Memory B cell (primary cell): ENCODE data around the gene LIN7A.

ENCODE experiments used
- ATAC-seq: fragments of 150-1000 bp; cut with Tn5 transposase; 2 replicates; pipeline ENCODE4 v1.10.0; 2021; ENCODE audit warnings: low read depth, mild to moderate bottlenecking, moderate library complexity
- DNase-seq, 2 donors: peaks; one replicate each; pipeline ENCODE4 v3.0.0; 2022; ENCODE audit warnings: low spot score in 2 of 2
- H3K27ac Mint-ChIP-seq: one replicate; pipeline ENCODE4 v1.8.0; 2022; ENCODE audit warnings: mild to moderate bottlenecking, moderate library complexity, mixed read lengths
- H3K27me3 Mint-ChIP-seq: one replicate; pipeline ENCODE4 v1.8.0; 2022; ENCODE audit warnings: mixed read lengths
- H3K36me3 Mint-ChIP-seq: one replicate; pipeline ENCODE4 v1.8.0; 2022; ENCODE audit warnings: mild to moderate bottlenecking, mixed read lengths
- H3K4me1 Mint-ChIP-seq: one replicate; pipeline ENCODE4 v1.8.0; 2022; ENCODE audit warnings: mixed read lengths
- H3K4me3 Mint-ChIP-seq: one replicate; pipeline ENCODE4 v1.8.0; 2022; ENCODE audit warnings: mild to moderate bottlenecking, moderate library complexity, mixed read lengths
- H3K9me3 Mint-ChIP-seq: one replicate; pipeline ENCODE4 v1.8.0; 2022; ENCODE audit warnings: mixed read lengths

The LIN7A gene

DNA sequence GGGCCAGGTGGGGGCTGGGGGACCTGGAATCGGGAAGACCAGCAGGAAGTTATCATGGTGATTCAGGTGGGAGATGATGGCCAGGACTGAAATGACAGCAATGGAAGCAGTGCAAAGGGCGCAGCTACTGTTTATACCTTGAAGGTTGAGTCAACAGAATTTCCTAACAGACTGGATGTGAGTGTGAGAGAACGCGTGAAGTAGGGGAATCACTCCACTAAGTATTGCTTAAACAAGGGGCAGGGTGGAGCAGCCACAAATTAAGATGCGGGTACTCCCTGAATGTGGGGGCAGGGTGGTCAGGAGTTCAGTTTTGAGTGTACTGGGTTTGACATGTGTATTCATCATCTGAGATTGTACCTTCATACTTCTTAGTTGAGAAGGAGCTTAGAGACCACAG, 175.9 kb downstream of the LIN7A start:
- no peak for ATAC-seq
- H3K36me3 Mint-ChIP-seq = no peaks in the 10 kb centered on the region
- no peak overlapping the region for H3K27ac Mint-ChIP-seq
- DNase-seq = no peak
- H3K27me3 Mint-ChIP-seq = no peaks in the 10 kb centered on the region
- H3K9me3 Mint-ChIP-seq = no peaks in the 10 kb centered on the region
- H3K4me3 Mint-ChIP-seq = no peak overlapping the region
- no peaks in the 10 kb centered on the region for H3K4me1 Mint-ChIP-seq

DNA sequence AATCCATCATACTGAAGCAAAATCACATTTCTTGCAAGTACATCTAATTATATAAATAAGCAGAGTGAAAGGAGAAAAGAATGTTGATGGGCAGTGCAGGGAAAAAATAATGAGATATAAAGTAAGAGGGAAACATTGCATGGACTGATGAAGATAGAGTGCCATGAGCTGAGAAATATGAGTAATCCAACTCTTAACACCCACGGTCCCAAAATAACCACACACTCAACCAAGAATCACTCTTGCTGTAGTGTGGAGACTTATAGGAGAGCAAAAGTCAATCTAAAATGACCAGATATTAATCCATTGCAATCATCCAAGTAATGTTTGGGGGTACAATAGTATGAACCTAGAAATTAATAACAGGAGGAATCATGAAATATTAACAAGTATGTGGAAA, 180.9 kb downstream of the LIN7A start:
- no peaks in the 10 kb centered on the region for H3K27me3 Mint-ChIP-seq
- H3K4me1 Mint-ChIP-seq = no peaks in the 10 kb centered on the region
- peaks cover 1% of the 10 kb centered on the region for H3K9me3 Mint-ChIP-seq
- ATAC-seq (no peak), DNase-seq (no peak)
- no peak overlapping the region for H3K4me3 Mint-ChIP-seq
- H3K27ac Mint-ChIP-seq = no peak overlapping the region
- no peaks in the 10 kb centered on the region for H3K36me3 Mint-ChIP-seq

DNA sequence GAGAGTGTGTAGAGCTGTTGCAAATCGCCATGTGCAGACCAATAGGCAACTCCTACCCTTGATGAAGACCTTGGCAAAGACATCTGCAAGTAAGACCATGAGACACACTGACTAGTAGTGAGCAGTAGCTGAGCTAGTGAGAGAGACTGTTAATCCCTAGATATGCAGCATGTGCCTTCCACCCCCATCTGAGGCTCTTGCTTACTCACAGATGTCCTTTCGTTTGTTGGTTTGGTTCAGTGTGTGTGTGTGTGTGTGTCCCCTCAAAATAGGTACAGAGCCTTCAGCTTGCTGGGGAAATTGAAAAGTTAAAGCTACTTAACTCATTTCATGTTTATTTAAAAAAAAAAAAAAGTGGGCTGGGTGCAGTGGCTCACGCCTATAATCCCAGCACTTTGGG, 183.5 kb downstream of the LIN7A start:
- H3K4me1 Mint-ChIP-seq = no peaks in the 10 kb centered on the region
- DNase-seq = no peak
- no peak for ATAC-seq
- H3K36me3 Mint-ChIP-seq = no peaks in the 10 kb centered on the region
- H3K9me3 Mint-ChIP-seq = peaks cover 4% of the 10 kb centered on the region
- no peak overlapping the region for H3K4me3 Mint-ChIP-seq
- no peak overlapping the region for H3K27ac Mint-ChIP-seq
- H3K27me3 Mint-ChIP-seq = no peaks in the 10 kb centered on the region

DNA sequence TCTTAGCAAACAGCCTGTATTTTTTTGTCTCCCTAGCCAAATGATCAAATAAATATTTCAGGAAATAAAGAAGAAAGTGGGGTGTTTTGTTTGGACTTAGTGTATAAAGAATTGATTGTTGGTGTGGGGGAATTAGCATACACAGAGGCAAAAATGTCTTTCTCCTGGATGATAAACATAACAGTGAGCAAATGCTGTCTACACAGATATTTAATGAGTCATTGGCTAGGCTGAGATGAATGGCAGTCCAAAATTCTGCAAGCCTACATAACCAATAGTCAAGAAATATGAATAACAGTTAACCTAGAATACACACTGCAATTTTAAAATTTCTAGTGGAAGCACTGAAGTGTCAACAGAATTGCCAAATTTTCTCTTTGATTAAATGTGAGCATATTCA, 185.3 kb downstream of the LIN7A start:
- Mint-ChIP-seq H3K9me3 (peaks cover 4% of the 10 kb centered on the region), H3K4me1 (no peaks in the 10 kb centered on the region), H3K27ac (no peak overlapping the region), H3K4me3 (no peak overlapping the region), H3K27me3 (no peaks in the 10 kb centered on the region), H3K36me3 (no peaks in the 10 kb centered on the region)
- DNase-seq = no peak
- ATAC-seq = no peak

DNA sequence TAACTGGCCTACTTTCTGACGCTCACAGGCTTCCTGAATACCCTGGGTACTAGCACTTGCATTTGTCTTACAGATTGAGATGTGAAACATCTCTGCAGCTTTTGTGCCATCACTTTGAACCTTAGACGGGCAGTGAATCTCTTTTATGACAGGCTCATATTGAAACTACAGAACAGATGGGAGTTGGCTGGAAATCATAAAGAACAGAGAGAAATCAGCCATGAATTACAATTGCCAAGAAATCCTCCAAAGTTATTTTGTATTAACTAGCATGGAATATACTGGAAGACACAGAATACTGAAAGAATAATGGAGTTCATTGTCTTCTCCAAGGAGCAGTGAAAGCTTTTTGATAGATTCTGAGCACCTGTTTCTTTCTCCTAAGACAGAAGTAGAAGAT, 188.3 kb downstream of the LIN7A start:
- Mint-ChIP-seq H3K27me3 (no peaks in the 10 kb centered on the region), H3K4me3 (no peak overlapping the region), H3K27ac (no peak overlapping the region), H3K9me3 (peaks cover 4% of the 10 kb centered on the region), H3K36me3 (no peaks in the 10 kb centered on the region), H3K4me1 (no peaks in the 10 kb centered on the region)
- ATAC-seq (no peak), DNase-seq (no peak)

DNA sequence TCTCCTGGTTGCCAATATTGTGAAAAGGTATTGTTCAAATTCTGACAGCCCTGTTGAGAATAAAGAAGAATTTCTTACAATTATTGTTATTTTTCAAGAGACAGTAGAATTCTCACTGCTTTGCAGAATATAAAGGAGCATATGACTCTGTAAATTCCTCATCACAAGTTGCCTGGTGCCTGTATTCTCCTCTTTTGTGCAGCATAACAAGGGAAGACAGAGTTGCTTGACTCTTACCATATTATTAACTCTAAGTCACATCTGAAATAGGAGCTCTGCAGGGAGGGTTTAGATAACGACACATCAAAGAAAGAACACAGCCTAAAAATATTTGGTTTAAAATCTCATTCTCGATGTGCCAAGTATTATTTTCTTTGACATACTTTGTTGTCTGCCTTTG, 189.9 kb downstream of the LIN7A start:
- no peaks in the 10 kb centered on the region for H3K27me3 Mint-ChIP-seq

DNA sequence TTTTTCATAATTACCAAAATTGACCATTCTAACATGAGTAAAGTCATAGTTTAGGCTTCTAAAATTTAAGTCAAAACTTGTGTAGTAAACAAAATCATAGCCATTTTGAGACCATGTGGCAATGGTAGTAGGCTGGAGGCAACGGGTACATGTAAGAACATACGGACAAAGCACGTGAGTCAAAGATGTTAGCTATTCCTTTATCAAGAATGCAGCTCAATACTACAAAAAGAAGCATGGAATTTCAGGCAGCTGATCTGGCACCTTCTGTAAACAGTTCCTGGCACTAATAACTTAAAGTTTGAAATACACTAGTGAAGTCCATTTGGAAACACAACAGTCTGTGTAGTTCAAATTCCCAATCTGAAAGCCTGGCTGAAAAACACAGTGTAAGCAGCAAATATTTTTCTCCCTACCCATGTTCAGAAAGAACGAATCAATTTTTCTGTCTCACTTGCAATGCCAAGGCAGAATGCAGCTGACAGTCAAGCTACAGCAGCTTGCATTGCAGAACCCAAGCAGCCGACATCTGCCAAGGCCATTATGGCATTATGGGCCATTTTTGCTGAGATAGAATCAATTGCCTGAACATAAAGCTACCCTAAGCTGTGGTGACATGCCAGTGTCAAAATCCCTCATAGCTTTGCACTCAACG, 191.8 kb downstream of the LIN7A start:
- H3K27ac Mint-ChIP-seq = no peak overlapping the region
- no peaks in the 10 kb centered on the region for H3K4me1 Mint-ChIP-seq
- H3K9me3 Mint-ChIP-seq = peaks cover under 1% of the 10 kb centered on the region
- no peak overlapping the region for H3K4me3 Mint-ChIP-seq
- DNase-seq (no peak), ATAC-seq (no peak)
- H3K36me3 Mint-ChIP-seq = no peaks in the 10 kb centered on the region
- H3K27me3 Mint-ChIP-seq = no peaks in the 10 kb centered on the region

More for the DNA sequence above, 189.9 kb downstream of the LIN7A start:
- Mint-ChIP-seq H3K27ac (no peak overlapping the region), H3K4me3 (no peak overlapping the region), H3K9me3 (peaks cover 3% of the 10 kb centered on the region), H3K4me1 (no peaks in the 10 kb centered on the region), H3K36me3 (no peaks in the 10 kb centered on the region)
- ATAC-seq (no peak), DNase-seq (no peak)
